Stimulated activated CD4-positive, alpha-beta T cell treated with anti-CD3 and anti-CD28 coated beads, Interleukin-12 subunit alpha, Interleukin-12 subunit beta, amount 100 ng/mL, for 4 hours (primary cell): Measurements from ENCODE around the gene COL1A2.

Experiments
- DNase-seq: peaks from one replicate; pipeline ENCODE4 v3.0.0-alpha.2; 2020

The COL1A2 gene

DNA sequence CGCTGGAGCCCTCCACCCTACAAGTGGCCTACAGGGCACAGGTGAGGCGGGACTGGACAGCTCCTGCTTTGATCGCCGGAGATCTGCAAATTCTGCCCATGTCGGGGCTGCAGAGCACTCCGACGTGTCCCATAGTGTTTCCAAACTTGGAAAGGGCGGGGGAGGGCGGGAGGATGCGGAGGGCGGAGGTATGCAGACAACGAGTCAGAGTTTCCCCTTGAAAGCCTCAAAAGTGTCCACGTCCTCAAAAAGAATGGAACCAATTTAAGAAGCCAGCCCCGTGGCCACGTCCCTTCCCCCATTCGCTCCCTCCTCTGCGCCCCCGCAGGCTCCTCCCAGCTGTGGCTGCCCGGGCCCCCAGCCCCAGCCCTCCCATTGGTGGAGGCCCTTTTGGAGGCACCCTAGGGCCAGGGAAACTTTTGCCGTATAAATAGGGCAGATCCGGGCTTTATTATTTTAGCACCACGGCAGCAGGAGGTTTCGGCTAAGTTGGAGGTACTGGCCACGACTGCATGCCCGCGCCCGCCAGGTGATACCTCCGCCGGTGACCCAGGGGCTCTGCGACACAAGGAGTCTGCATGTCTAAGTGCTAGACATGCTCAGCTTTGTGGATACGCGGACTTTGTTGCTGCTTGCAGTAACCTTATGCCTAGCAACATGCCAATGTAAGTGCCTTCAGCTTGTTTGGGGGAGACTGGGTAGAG lies at the start of gene COL1A2:
COL1A2 (plus strand) TSS at position 459 of the 704 bp plus-strand sequence; CDS start at position 596, 137 bp downstream.
- DNase-seq: no peak

DNA sequence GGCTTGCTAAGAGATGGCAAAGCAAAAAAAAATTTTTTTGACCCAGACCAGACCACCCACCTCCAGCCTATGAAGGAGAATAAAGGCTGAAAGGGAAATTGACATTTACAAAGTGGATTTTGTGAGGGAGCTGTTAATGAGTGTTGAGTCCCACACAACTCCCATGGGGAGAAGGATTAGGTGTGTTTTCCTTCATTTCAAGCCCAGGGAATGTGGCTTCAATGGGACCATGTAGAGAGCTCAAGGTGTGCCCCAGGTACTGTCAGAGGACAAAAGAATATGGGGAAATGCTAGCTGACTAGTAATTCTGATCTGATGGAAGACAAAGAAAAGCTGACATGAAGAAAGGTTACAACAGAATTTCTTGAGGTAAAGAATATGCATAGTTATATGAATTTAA lies 48.8 kb upstream of the COL1A2 start:
- no peak for DNase-seq

DNA sequence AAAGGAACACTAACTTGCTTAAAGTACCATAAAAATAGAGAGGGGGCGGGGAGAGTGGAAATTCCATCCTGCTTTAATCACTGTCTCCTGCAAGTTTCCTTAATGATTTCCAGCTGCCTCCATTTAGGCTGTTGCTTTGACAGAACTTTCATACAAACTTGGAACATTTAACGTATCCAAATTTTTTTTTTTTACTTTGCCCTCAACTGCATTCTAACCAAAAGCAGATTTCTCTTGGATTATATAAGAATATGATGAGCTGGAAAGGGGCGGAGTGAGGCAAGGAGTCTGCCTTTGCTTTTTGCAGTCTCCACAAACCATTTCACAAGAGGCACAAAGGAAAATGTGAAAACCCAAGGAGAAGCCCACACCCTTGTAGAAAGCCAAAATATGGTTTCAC lies 46.6 kb upstream of the COL1A2 start:
- DNase-seq: no peak

DNA sequence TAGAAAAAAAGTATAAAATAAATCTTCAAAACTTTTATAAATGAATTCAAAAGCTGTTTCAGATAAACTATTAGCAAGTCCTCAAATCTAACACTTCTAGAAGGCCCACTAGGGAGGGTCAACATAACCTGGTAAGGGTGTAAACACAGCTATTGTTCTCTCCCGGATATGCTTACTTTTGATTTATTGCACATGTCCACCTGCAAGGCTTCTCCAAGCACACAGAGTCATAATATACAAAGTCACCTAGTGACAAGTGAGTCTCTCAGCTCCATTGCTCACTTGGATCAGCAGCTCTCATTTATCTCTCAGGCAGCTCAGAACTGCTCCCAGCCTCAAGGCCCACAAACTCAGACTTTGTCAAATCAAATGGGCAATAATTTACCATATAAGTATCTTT lies 44.0 kb upstream of the COL1A2 start:
- no peak for DNase-seq

DNA sequence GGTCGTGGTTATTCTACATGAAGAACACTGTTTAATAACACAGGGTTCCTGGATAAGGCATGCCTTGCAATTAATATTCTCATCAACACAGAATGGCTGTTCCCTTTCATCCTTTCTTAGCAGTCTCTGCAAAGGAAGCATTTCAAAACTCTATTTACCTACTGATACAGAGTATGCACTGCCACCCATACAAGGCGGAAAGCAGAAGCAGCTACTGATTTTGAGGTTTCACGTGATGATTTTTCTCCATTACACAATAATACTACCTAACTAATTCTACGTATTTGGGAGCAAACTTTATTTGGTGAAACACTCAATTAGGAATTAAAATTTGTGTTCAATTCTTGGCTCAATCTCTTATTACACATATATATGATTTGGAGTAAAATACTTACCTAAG lies 43.0 kb upstream of the COL1A2 start:
- DNase-seq: no peak

DNA sequence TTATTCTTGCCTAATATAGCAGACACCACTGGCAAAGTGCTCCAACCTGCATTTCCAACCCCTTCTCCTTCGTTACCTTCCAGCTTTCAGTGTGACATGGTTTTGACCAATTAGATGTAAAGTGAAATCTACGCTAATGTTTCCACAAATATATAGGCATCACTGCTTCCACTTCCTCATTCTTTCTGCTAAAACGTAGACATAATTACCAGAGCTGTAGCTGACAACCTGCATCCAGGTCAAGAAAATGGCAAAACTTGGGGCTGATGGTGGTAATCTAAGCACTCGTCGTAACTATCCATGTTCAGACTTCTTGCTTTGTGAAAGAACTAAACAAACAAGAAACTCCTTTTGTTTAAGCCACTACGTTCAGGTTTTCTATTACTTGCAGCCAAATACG lies 41.8 kb upstream of the COL1A2 start:
- no peak for DNase-seq

DNA sequence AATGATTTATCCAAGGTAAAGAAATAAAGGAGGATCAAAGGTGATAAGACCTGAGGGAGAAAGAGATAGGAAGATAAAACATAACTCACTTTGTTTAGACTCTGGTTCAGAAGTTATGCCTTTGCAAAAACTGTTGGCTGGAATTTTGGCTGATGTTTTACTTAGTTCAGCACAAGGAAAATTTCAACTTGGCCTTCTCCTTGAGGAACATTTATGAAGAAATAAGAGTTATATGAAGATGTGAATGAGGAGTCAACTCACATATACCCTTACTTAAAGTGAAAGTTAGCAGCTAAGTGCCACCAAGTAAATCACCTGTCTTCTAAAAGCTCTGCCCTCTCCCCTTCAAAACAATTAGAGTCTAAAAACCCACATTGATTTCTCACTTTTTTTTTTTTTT lies 39.7 kb upstream of the COL1A2 start:
- no peak for DNase-seq

DNA sequence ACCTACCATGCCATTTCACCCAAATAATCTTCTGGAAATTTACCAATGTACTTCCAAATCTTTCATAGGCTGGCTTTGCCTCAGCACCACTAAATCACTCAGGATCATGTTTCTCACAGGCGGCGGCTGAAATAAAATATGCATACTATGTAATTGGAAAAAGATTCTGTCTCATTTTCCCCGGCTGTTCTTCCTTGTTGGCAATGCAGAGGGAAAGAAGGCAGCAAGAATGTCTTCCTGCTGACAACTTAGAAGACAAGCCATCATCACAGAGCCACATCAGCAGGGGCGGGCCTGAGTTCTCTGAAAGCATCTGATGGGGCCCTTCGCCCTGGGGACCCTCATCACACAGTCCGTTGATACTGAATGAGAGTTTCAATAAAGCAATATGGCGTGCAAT lies 39.2 kb upstream of the COL1A2 start:
- DNase-seq: no peak

DNA sequence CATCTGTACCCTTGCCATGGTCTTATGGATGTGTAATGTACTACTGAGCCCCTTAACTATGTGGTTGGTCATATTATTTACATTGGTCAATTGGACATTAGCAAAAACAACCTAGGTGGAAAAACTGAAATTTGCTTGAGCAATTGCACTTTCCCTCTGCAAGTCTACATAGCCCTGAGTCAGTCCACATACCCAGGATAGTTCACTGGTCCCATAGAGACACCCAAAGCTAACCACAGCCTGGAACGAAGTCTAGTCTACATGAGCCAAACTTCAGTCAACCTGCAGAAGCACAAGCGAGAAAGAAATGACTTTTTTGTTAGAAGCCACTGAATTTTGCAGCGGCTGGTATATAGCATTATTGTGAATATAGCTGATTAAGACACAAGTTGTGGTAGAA lies 37.6 kb upstream of the COL1A2 start:
- DNase-seq: no peak

DNA sequence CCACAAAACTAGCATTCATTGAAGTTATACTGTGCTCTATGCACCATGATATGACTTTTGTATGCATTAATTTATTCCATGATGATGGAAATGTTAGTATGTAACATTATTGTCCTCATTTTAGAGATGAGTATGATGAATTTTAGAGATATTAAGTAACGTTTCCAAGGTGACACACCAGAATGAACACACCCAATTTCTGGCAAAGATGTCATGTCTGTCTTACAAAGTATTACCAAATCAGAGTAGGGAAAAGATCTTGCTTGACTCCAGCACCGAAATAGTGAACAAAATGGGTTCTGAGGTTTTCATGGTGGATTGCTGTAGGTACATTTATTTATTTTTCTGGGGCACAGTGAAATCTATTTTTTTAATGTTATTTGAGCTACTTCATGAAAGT lies 33.8 kb upstream of the COL1A2 start:
- no peak for DNase-seq

DNA sequence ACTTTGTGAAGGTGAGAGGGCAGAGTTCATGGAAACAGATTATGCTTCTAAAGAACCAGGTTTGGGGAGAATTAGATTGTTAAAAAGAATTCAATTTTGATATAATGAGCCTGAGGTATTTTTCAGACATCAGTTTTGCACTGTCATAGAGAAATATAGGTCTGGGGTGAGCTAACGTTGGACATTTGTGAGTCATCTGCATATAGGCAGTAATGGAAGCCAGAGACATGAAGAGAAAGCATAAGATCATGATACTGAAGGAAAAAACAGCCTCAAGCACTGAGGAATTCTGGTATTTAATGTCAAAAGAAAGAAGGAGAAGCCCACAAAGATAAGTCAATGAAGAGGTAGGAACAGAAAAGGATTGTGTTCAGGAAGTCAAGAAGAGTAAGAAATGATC lies 32.4 kb upstream of the COL1A2 start:
- DNase-seq: no peak

DNA sequence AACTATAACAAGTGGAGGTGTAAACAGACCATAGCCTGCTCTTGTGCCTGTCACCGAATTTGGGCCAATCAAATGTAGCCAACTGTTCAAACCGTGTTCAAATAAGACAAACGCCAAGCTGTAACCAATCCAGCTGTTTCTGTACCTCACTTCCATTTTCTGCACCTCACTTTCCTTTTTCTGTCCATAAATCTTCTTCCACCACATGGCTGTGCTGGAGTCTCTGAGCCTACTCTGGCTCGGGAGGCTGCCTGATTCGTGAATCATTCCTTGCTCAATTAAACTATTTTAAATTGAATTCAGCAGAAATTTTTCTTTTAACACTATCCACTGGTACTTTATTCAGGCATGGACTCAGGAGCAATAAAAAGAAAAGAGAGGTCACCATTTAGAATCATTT lies 29.9 kb upstream of the COL1A2 start:
- DNase-seq: no peak

DNA sequence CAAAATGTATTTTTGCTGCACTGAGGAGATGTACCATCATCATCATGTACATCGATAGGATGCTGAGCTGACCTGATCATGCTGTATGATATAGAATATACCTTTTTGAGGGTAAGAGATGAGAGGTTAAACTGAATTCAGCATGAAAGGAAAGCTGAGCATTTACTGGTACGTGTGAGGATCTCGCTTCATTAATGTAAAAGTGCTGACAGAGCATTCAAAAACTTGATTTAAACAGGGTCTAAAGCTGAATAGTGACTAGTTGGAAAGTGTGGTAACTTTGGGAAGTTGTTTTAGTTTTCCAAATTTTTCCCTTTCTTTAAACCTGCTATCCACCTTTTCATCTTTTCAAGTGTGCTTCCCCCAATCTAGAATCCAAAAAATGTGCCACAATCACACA lies 28.5 kb upstream of the COL1A2 start:
- DNase-seq: no peak

DNA sequence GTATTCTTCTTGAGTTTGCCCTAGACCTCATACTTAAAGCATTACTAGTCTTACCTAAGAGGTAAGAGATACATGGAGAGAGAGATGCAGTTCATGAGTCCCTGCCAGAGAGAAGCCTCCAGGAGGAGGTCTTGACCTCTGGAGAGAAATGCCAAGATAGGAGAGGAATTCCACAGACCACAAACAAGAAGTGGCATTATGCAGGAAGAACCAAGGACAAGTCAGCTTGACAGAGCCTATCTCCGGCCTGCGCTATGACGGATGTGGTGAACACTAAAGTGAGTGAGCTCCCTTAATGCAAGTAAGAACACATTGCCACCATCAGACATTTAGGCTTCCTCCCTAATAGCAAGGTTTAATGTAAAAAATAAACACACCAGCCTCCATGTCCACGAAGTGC lies 27.9 kb upstream of the COL1A2 start:
- no peak for DNase-seq

DNA sequence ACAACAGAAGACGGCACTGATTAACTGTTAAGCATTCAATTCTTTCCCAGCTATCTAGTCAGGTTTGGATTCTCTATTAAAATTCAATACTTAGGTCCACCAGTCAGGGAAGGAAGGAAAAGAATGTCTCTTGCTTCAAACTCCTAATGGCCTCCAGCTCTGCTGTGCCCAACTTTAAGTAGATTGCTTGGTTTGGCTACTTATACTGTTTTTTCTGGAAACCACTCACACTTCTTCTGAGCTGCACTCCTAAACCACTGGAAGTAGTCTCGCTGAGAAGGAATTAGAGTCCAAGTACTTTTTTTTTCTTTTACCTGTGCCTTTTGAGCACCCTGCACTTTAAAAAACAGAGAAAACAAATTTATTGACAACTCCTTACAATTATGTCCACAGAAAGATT lies 26.7 kb upstream of the COL1A2 start:
- DNase-seq: no peak

DNA sequence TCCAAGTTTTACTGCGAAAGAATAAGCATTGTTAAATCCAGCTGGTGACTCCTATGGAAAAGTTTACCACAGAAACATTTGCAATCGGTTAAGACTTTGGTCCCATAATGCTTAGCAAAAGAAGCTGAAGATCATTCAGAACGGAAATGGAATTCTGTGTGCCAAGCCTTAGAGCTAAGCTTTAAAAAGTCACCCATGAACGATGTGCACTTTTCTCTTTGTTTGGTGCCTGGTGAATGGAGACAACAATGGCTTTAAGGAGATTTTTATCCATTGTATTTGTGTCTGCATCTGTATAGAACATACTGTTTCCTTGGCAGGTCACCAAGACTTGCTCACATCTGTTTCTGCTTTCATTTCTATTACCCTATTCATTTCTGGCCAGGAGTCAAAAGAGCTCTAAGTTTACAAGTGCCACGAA lies 26.3 kb upstream of the COL1A2 start:
- DNase-seq: no peak

DNA sequence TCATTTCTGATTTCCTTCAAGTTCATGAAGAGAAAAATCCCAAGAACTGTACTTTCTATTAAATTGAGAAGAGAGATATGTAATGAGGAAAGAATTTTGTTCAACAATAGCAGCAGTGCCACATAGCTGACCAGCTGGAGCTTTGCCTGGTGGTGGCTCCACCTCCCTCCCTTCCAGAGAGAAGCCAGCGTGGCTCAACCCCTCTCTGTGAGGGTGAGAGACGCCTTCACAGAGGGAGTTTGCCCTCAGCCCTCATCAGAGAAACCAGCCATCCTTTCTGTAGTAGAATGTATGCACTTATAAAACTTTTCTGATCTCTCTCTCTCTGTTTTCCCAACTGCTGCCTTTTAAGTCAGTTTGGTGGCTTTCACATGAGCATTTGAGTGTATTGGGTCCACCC lies 20.5 kb upstream of the COL1A2 start:
- no peak for DNase-seq

DNA sequence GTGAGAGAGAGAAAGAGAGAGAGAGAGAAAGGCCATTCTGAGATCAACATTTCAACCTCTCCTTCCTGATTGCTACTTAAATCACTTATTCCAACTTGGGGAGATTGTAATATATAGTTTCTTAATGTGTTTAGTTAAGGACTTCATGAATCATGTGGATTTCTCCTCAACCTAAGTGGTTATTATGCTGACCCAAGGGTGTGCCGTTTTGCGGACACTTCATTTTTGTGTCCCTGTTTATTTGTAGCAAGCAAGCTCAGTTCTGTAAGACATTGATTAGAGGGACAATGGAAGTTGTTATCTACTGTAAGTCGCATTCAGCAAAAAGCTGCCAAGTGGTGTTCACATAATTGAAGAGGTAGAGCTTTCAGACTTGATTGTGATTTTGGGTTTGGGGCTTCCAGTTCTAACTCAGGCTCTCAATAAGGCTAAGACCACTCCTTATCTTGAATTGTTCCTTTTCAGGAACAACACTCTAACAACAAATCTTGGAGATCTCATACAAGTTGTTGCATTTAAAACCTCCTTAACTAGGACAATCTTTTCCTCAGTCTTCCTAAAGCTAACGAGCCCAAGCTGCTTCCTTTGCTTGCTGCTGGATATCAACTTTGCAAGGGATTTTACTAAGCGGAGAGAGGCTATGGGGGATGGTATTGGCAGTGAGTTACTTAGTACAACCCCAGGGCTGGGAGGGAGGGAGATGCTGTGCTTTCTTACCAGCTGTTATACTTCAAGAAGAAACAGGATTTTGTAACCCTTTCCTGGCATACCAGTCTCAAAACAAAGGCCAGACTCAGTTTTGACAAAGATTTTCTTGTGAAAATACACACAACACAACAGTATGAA lies 19.8 kb upstream of the COL1A2 start:
- DNase-seq: no peak

DNA sequence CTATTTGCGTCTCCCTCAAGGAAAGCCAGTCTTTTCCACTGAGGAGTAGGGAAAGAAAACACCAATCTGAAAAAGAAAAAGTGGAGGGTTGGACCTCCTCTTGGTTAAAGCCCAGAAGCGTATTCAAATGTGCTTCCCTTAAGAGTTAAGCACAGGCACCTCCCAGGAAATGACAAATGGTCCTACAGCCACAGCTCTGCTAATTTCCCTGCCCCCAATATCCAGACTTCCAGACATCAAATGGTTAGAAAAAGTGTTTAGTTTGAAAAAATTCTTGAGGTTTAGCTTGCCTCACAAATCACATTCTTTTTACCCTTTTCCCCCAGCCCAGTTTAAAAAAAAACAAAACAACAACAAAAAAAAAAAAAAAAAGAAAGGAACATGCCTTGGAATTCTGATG lies 19.0 kb upstream of the COL1A2 start:
- DNase-seq: no peak

DNA sequence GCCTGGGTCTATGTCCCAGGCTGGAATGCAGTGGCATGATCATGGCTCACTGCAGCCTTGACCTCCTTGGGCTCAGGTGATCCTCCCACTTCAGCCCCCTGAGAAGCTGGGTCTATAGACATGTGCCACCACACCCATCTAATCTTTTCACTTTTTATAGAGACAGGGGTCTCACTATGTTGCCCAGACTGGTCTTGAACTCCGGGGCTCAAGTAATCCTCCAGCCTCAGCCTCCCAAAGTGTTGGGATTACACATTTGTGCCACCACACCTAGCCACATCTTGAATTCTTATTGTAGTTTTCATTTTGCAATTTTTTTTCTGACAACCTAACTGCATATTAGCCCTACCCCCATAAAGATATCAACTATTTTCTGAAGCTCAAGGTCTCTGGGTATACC lies 18.4 kb upstream of the COL1A2 start:
- no peak for DNase-seq

DNA sequence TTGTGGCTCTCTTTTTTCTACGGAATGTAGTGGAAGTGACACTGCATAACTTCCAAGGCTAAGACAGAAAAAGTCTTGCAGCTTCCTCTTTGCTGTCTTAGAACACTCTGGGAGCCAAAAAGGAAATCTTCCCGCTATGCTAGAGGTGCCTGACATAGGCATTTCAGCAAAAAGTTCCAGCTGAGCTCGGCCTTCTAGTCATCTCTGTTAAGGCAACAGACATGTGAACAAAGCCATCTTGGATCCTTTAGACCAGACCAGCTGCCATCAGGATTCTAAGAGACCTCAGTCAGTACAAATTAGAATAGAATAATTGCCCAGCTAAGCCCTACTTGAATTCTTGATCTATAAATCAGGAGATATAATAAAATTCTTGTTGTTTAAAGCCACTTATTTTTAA lies 16.3 kb upstream of the COL1A2 start:
- DNase-seq: no peak

DNA sequence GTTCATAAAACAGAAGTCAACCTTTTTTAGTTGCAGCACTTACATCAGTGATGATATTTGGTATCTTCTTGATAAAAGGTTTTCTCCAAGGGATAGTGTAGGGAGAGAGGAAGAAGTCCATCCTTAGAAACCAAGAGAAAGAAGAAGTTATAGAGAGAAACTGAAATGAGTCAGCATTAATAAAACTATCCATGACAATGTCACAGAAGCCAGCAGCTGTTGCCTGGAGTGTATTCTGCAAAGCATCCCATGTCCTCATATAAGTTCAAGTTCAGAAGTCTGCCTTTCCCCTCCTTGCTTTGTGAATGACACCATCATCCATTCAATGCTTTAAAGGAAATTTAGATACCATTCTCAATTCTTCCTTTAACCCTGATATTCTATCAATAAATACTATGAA lies 14.4 kb upstream of the COL1A2 start:
- no peak for DNase-seq

DNA sequence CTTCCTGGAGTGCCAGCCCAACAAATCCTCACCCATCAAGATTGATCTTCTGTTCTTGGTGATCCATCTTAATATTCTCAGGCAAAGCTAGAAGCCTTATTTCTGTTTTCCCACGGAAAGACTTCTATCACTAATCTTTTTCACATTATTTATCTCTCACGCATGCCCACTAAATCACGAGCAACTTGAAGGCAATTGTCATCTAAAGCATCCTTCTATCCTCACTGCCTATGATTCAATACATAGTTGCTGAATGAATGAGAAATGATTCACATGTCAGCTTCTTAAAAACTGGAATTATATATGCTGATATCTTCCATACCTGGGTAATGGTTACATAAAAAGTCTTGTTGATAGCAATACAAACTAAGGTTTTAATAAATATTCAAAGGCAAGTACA lies 12.6 kb upstream of the COL1A2 start:
- DNase-seq: no peak

DNA sequence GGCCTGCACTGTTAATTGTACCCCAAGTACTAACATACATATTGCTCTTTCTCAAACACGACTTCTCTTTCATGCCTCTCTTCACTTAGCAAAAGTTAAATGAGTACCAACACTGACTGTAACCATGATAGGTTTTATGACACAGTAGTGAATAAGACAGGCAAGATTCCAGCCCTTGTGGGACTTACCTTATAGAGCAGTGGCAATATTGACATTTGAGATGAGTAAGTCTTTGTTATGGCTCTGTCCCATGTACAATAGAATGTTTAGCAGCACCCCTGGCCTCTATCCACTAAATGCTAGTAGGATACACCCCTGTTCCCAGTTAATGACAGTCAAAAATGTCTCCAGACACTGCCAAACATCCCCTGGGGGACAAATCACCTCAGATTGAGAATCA lies 11.9 kb upstream of the COL1A2 start:
- no peak for DNase-seq

DNA sequence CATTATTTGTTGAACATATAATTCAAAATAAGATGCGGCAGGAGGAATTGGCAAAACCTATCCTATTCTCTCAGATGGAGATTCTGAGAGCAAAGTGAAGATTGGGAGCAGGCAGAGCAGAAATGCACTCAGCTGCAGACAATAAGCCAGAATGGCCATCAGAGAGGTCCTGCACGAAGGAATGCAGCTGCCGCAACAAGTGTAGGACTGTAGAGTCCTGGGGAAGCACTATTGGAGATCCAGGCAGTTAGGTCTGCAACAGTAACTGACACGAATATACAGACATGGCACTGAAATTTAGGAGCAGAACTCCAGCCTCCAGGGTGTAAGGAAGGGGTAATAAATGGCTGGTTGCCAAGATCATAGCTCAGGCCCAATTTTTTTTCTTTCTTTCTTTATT lies 10.4 kb upstream of the COL1A2 start:
- DNase-seq: no peak
